Amniotic epithelial cell (primary cell): ENCODE data around the gene AATK.
"Not testable (repeated sequence)": the region's sequence is repeated elsewhere in the genome, so short reads cannot be mapped to it uniquely, and the experiment has no call there.

Source experiments
- DNase-seq: peaks from one replicate; pipeline ENCODE4 v3.0.0-alpha.2; 2010; ENCODE audit warnings: low read depth

The AATK gene

GRCh38 chr17:81161972-81162371, 4.0 kb downstream of the AATK start:
- DNase-seq = no peak

GRCh38 chr17:81161536-81161935, 4.5 kb downstream of the AATK start:
- DNase-seq = no peak

- no peak for DNase-seq
Observed at GRCh38 chr17:81160747-81161453, 5.1 kb downstream of the AATK start.

- no peak for DNase-seq
Observed at GRCh38 chr17:81160306-81160705, 5.7 kb downstream of the AATK start.

GRCh38 chr17:81159611-81160265, 6.3 kb downstream of the AATK start:
- no peak for DNase-seq

GRCh38 chr17:81158688-81159590, 7.1 kb downstream of the AATK start:
- no peak for DNase-seq

GRCh38 chr17:81157848-81158687, 8.0 kb downstream of the AATK start:
- DNase-seq = no peak

GRCh38 chr17:81156866-81157805, 8.9 kb downstream of the AATK start:
- no peak for DNase-seq

- no peak for DNase-seq
Observed at GRCh38 chr17:81154961-81155360, 11.1 kb downstream of the AATK start.

- DNase-seq = not testable (repeated sequence)
Observed at GRCh38 chr17:81154016-81154415, 12.0 kb downstream of the AATK start.

GRCh38 chr17:81153340-81153803, 12.6 kb downstream of the AATK start:
- DNase-seq = peak; percentile 5

- DNase-seq = no peak
Observed at GRCh38 chr17:81152288-81152828, 13.7 kb downstream of the AATK start.

GRCh38 chr17:81151278-81151677, 14.7 kb downstream of the AATK start:
- DNase-seq = no peak

- no peak for DNase-seq
Observed at GRCh38 chr17:81150377-81151077, 15.5 kb downstream of the AATK start.

GRCh38 chr17:81148986-81149533, 17.0 kb downstream of the AATK start:
- no peak for DNase-seq

- no peak for DNase-seq
Observed at GRCh38 chr17:81148571-81148970, 17.4 kb downstream of the AATK start.

GRCh38 chr17:81147701-81148100, 18.3 kb downstream of the AATK start:
- DNase-seq = no peak

GRCh38 chr17:81146208-81146607, 19.8 kb downstream of the AATK start:
- DNase-seq = not testable (repeated sequence)

GRCh38 chr17:81144423-81144781, 21.6 kb downstream of the AATK start:
- no peak for DNase-seq
